ENCODE data around the gene HENMT1. TPM values are rescaled to one million over a fixed set of nuclear protein-coding genes. Genes with fewer than 3 reads are reported as not detected.
"Not testable (repeated sequence)": the region's sequence is repeated elsewhere in the genome, so short reads cannot be mapped to it uniquely, and the experiment has no call there.

The HENMT1 gene
- total RNA-seq, 2 experiments from 2014 or later: 38.7 to 40.5 TPM

- Mint-ChIP-seq H3K4me1 (ENCODE audit: low read depth) (peaks cover 51% of the 10 kb centered on the region), H3K36me3 (ENCODE audit: low read depth) (peaks cover 53% of the 10 kb centered on the region), H3K4me3 (peak overlapping the region; percentile 96)
Observed at GRCh38 chr1:108692724-108693655, 32.1 kb upstream of the HENMT1 start.

GRCh38 chr1:108691942-108692723 lies 31.2 kb upstream of the HENMT1 start, which contains the start of gene PRPF38B:
PRPF38B (plus strand) TSS chr1:108692310; CDS start chr1:108692592, 282 bp downstream.
- Mint-ChIP-seq H3K27me3 (ENCODE audit: low read depth) (no peaks in the 10 kb centered on the region), H3K4me3 (peak within 1 kb of the TSS; percentile 96), H3K9me3 (ENCODE audit: insufficient read depth) (no peaks in the 10 kb centered on the region), H3K36me3 (ENCODE audit: low read depth) (peaks cover 45% of the 10 kb centered on the region), H3K4me1 (ENCODE audit: low read depth) (peaks cover 42% of the 10 kb centered on the region), H3K27ac (peak within 1 kb of the TSS; percentile 99)
- ChIA-PET POLR2A (interaction anchor here (0.6 to 5.4 kb wide), 36 partner anchors 11 to 794 kb away, joined by 3 to 252 read pairs (median 5); partner anchors contain the start of genes EEIG2, HENMT1, SLC25A24 and STXBP3), CTCF (interaction anchor here (0.7 to 5.6 kb wide), 29 partner anchors 8 to 492 kb away, joined by 3 to 103 read pairs (median 5); partner anchors contain the start of genes EEIG2, HENMT1 and SLC25A24)
- DNase-seq (peak; percentile 97), ATAC-seq (peak; percentile 89)

More at GRCh38 chr1:108692724-108693655, 32.1 kb upstream of the HENMT1 start:
- DNase-seq (peak; percentile 92), ATAC-seq (peak; percentile 81)
- CTCF ChIA-PET: interaction anchor here (0.7 to 5.6 kb wide), 29 partner anchors 8 to 492 kb away, joined by 3 to 103 read pairs (median 5); partner anchors contain the start of genes EEIG2, HENMT1 and SLC25A24
- Mint-ChIP-seq H3K27me3 (ENCODE audit: low read depth) (no peaks in the 10 kb centered on the region), H3K27ac (peak overlapping the region; percentile 99), H3K9me3 (ENCODE audit: insufficient read depth) (no peaks in the 10 kb centered on the region)
- POLR2A ChIA-PET: interaction anchor here (0.6 to 5.4 kb wide), 31 partner anchors 11 to 793 kb away, joined by 3 to 252 read pairs (median 6); partner anchors contain the start of genes EEIG2, HENMT1 and STXBP3

GRCh38 chr1:108691128-108691941 lies 30.4 kb upstream of the HENMT1 start:
- Mint-ChIP-seq H3K27me3 (ENCODE audit: low read depth) (no peaks in the 10 kb centered on the region), H3K4me1 (ENCODE audit: low read depth) (peaks cover 34% of the 10 kb centered on the region), H3K36me3 (ENCODE audit: low read depth) (peaks cover 37% of the 10 kb centered on the region), H3K9me3 (ENCODE audit: insufficient read depth) (no peaks in the 10 kb centered on the region), H3K4me3 (peak overlapping the region; percentile 96), H3K27ac (peak overlapping the region; percentile 99)
- ATAC-seq (peak; percentile 3), DNase-seq (no peak)
- POLR2A ChIA-PET: interaction anchor here (0.6 to 5.4 kb wide), 30 partner anchors 11 to 491 kb away, joined by 3 to 252 read pairs (median 6); partner anchors contain the start of genes EEIG2, HENMT1, SLC25A24 and STXBP3
- CTCF ChIA-PET: interaction anchor here (0.7 to 5.6 kb wide), 24 partner anchors 9 to 491 kb away, joined by 3 to 103 read pairs (median 6); partner anchors contain the start of genes EEIG2, HENMT1 and SLC25A24

GRCh38 chr1:108686614-108687313 lies 25.9 kb upstream of the HENMT1 start:
- no peak for DNase-seq
- H3K9me3 Mint-ChIP-seq (ENCODE audit: insufficient read depth): no peaks in the 10 kb centered on the region
- H3K27me3 Mint-ChIP-seq (ENCODE audit: low read depth): peaks cover 5% of the 10 kb centered on the region
- H3K4me1 Mint-ChIP-seq (ENCODE audit: low read depth): peaks cover 22% of the 10 kb centered on the region
- peaks cover 5% of the 10 kb centered on the region for H3K36me3 Mint-ChIP-seq (ENCODE audit: low read depth)
- H3K4me3 Mint-ChIP-seq: no peak overlapping the region
- H3K27ac Mint-ChIP-seq: no peak overlapping the region
- CTCF ChIA-PET: no interaction called here
- POLR2A ChIA-PET: no interaction called here
- no peak for ATAC-seq

GRCh38 chr1:108685529-108685928 lies 24.6 kb upstream of the HENMT1 start:
- ATAC-seq: no peak
- Mint-ChIP-seq H3K27me3 (ENCODE audit: low read depth) (peaks cover 5% of the 10 kb centered on the region), H3K36me3 (ENCODE audit: low read depth) (peaks cover 4% of the 10 kb centered on the region)

GRCh38 chr1:108681701-108682100 lies 20.8 kb upstream of the HENMT1 start:
- peaks cover 10% of the 10 kb centered on the region for H3K4me1 Mint-ChIP-seq (ENCODE audit: low read depth)
- H3K27me3 Mint-ChIP-seq (ENCODE audit: low read depth); H3K27ac Mint-ChIP-seq; H3K9me3 Mint-ChIP-seq (ENCODE audit: insufficient read depth); H3K36me3 Mint-ChIP-seq (ENCODE audit: low read depth); ATAC-seq; DNase-seq; H3K4me3 Mint-ChIP-seq: not testable (repeated sequence)
- POLR2A ChIA-PET: interaction anchor here (8.4 kb wide), 1 partner anchor 10 kb away, joined by 65 read pairs; the partner anchor contains the start of gene PRPF38B
- CTCF ChIA-PET: interaction anchor here (0.9 to 3.3 kb wide), 3 partner anchors 10 to 34 kb away, joined by 3 to 20 read pairs (median 3); partner anchors contain the start of gene PRPF38B

More at GRCh38 chr1:108685529-108685928, 24.6 kb upstream of the HENMT1 start:
- H3K4me3 Mint-ChIP-seq: no peak overlapping the region
- no peaks in the 10 kb centered on the region for H3K9me3 Mint-ChIP-seq (ENCODE audit: insufficient read depth)
- ChIA-PET POLR2A (no interaction called here), CTCF (no interaction called here)
- no peak overlapping the region for H3K27ac Mint-ChIP-seq
- DNase-seq: no peak
- peaks cover 11% of the 10 kb centered on the region for H3K4me1 Mint-ChIP-seq (ENCODE audit: low read depth)

GRCh38 chr1:108679586-108680213 lies 18.8 kb upstream of the HENMT1 start:
- Mint-ChIP-seq H3K4me3 (peak overlapping the region; percentile 52), H3K27ac (peak overlapping the region; percentile 68), H3K36me3 (ENCODE audit: low read depth) (no peaks in the 10 kb centered on the region), H3K4me1 (ENCODE audit: low read depth) (peaks cover 10% of the 10 kb centered on the region), H3K27me3 (ENCODE audit: low read depth) (peaks cover 4% of the 10 kb centered on the region), H3K9me3 (ENCODE audit: insufficient read depth) (no peaks in the 10 kb centered on the region)
- ChIA-PET CTCF (interaction anchor here (1.1 kb wide), 1 partner anchor 13 kb away, joined by 4 read pairs; no protein-coding TSS in a partner anchor), POLR2A (interaction anchor here (0.7 to 8.4 kb wide), 4 partner anchors 9 to 33 kb away, joined by 3 to 65 read pairs (median 3); partner anchors contain the start of genes HENMT1 and PRPF38B)
- DNase-seq: no peak
- peak; percentile 47 for ATAC-seq

GRCh38 chr1:108678706-108679105 lies 17.8 kb upstream of the HENMT1 start:
- Mint-ChIP-seq H3K27me3 (ENCODE audit: low read depth) (peaks cover 6% of the 10 kb centered on the region), H3K9me3 (ENCODE audit: insufficient read depth) (no peaks in the 10 kb centered on the region), H3K27ac (no peak overlapping the region), H3K36me3 (ENCODE audit: low read depth) (peaks cover 2% of the 10 kb centered on the region), H3K4me3 (no peak overlapping the region), H3K4me1 (ENCODE audit: low read depth) (peaks cover 10% of the 10 kb centered on the region)
- DNase-seq (no peak), ATAC-seq (no peak)
- ChIA-PET POLR2A (interaction anchor here (1.2 to 8.4 kb wide), 2 partner anchors 13 to 17 kb away, joined by 3 to 65 read pairs; partner anchors contain the start of gene PRPF38B), CTCF (interaction anchor here (1.7 kb wide), 1 partner anchor 13 kb away, joined by 10 read pairs; the partner anchor contains the start of gene PRPF38B)

- ATAC-seq (peak; percentile 23), DNase-seq (no peak)
- CTCF ChIA-PET: interaction anchor here (1.7 kb wide), 1 partner anchor 20 kb away, joined by 4 read pairs; the partner anchor contains the start of gene PRPF38B
- H3K27me3 Mint-ChIP-seq (ENCODE audit: low read depth): peaks cover 2% of the 10 kb centered on the region
- H3K27ac Mint-ChIP-seq: no peak overlapping the region
- peaks cover 2% of the 10 kb centered on the region for H3K9me3 Mint-ChIP-seq (ENCODE audit: insufficient read depth)
- POLR2A ChIA-PET: interaction anchor here (1.1 to 1.2 kb wide), 2 partner anchors 9 kb away, joined by 3 to 4 read pairs; no protein-coding TSS in a partner anchor
- H3K4me1 Mint-ChIP-seq (ENCODE audit: low read depth): peaks cover 20% of the 10 kb centered on the region
- H3K4me3 Mint-ChIP-seq: no peak overlapping the region
- peaks cover 2% of the 10 kb centered on the region for H3K36me3 Mint-ChIP-seq (ENCODE audit: low read depth)
Observed at GRCh38 chr1:108671143-108671542, 10.2 kb upstream of the HENMT1 start.

Data from activated CD8-positive, alpha-beta T cell treated with anti-CD3 and anti-CD28 coated beads, Interleukin-2, amount 10 ng/mL, durations not matched to agents 7 days and 5 days (primary cell).